NCI-H2227 treated with DMSO at 0.1 percent for 48 hours (cell line): ENCODE data around the gene SLIT1.

Experiments
- DNase-seq: peaks from one replicate; lab custom pipeline; 2025; lab: John Stamatoyannopoulos, UW

Gene SLIT1

DNA sequence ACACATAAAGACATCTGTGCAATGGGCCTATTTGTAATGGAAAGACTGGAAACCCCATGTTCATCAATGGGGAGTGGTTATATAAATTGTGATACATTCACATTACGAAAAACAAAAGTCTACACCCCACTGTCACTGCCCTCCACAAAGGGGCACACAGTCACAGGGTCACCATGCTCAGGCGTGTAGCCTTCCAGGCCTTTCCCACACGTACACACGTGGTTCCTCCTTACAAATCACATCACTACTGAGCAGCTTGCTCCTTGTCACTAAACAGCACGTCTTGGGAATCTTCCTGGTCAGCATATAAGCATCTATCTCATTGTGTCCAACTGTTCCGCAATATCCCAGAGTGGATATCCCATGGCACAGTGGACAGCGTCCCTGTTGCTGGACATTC is 163.1 kb downstream of the SLIT1 start:
- DNase-seq = no peak

DNA sequence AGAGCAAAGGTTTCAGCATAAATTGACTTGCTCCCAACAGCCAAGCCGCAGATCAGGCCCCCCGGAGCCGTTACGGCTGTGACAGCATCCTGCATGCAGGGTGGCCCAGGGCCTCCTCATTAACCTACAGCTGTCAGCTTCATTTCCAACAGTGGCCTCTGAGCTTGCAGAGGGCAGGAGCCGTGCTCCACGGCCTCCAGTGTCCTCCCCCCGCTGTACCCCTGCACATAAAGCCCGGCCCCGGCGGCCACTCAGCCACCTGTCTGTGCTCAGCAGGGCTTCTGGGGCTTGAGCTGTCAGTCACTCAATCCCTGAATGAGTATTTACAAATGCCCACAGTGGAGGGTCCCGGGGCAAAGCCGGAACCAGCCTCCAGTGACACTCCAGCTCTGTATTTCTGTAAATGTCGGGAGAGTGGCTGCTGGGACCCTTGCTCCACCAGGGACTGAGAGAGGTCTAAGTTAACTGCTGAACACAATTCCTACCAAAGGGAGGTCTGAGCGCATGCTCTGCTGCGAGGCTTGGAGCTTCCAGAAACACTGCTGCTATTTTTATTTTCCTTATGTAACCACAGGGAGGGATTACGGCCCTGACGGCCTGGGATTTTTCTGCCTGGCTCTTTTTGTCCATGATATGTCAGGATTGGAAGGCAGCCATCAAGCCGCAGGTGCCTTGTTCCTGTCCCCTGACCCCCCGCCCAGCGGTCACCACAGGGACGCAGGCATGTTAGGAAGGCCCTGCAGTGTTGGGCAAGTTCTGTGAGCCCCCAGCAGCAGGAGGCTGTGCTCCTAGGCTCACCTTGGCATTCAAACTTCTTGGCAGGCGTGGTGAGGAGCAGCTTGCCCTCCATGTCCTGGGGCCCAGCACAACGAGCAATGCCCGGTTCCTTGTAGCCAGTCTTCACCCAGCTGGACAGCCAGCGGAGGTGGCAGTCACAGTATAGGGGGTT is 165.0 kb downstream of the SLIT1 start:
- DNase-seq = no peak

DNA sequence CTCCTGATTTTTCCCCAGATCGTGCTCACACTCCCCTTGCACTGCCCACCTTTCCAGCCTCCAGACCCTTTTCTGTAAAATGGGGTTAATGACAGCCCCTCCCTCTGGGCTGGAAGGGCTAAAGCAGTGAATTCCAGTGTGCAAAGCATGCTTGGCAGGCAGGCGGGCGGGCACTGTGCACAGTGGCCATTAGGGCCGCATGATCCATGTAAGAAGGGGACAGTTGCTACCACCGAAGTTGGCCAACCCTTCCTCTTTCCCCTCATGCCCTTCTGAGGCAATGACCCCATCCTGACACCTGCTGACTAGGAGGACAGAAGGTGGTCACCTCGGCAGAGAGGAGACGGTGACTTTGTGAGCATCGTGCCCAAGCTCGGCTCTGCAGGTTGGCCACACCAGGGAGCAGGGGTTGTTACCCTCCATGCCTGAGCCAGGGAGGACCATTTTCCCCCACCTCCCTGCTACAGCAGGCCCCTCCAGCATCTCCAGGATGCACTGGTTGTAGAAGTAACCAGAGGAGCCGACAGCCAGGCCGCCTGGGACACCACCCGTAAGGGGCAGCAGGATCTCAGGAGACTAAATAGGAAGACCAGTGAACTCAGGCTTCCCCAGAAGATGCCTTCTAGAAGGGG is 166.4 kb downstream of the SLIT1 start:
- no peak for DNase-seq

DNA sequence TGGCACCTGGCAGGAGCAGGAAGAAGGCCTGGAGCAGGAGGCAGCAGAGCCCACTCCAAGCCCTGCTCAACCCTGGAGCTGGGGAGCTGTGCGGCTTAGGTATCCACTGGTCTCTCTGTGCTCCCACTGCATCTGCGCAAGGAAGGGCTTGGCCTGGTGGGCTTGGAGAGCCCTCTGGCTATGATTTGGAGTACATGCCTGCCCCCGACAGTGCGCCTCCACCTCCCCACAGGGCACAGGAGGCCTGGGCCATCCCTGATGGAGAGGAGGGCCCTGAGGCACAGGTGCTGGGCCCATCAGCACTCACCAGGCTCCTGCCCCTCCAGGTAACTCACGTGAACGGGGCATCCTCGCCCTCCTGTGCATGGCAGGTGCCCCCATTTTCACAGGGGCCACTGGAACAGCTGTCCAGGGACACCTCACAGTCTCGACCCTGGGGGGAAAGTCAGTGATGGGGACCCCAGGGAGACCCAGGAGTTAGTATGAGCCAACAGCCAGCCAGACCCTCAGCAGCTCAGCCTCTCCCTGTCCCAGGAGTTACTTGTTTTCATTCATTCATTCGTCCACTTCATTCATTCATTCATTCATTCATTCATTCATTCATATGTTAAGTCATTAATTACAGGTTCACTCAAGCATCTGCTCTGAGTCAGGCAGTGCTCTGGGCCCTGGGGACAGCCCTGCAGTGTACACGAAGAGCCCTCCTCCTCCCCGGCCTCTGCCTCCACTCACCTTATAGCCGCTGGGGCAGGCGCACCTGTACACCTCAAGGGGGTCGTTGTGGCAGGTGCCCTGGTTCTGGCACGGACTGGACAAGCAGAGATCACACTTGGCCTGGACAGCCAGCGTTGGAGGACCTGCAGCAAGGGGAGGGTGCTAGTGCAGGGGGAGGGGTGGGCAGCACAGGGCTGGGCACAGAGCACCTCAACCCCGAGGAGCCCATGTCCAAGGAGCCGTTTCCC is 167.2 kb downstream of the SLIT1 start:
- no peak for DNase-seq

- no peak for DNase-seq
These were observed 168.3 kb downstream of the SLIT1 start for GRCh38 chr10:97017474-97017903.

- no peak for DNase-seq
These were observed 168.9 kb downstream of the SLIT1 start for GRCh38 chr10:97016728-97017473.

GRCh38 chr10:97015240-97015639 is 170.5 kb downstream of the SLIT1 start:
- DNase-seq = no peak

DNA sequence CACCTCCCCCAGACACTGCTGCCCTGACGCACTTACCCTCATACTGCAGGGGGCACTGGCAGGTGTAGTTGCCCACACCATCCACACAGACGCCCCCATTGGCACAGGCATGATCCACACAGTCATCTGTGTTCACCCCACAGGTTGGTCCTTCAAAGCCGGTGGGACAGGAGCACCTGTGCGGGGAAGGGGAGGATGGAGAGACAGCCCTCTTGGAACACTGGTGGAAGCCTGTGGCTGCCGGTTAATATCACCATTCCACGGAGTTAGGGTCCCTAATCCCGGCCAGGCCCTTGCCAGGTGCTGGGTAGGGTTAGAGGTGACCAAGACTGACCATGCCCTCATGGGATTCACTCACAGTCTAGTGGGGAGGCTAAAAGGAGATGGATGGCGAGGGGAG is 171.8 kb downstream of the SLIT1 start:
- DNase-seq = no peak

DNA sequence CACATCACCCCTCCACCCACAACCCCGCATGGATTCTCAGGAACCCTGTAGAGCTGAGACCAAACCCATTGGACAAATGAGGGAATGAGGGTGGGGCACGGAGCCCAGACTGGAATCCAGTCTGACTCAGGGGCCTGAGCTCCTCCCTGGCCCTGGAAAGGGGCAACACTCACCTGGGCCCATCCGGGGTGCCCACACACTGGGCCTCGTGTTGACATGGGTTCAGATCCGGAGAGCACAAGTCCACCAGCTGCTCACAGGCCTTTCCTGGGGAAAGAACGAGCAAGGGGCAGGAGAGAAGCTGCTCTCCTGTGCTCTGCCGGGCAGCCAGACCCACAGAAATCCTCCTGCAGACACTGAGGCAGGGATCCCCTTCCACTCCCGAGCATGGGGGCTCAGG is 172.2 kb downstream of the SLIT1 start:
- no peak for DNase-seq

DNA sequence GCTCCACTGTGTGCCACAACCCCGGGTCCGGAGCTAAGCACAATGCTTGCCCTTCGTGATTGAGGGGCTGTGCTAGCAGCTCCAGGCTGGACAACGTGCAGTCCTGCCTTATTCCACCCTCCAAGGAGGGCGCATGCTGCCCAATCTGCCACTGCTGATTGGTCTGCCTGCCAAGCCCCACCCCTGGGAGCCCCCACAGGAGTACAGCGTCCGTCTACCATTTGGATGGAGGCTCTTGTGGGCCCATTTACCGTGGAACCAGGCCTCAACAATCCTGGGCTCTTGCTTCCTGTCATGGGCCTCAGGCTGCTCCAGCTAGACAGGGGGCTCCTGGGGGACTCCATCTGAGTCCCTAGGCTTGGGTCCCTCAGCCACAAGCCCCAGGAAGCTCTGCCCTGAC is 173.3 kb downstream of the SLIT1 start:
- DNase-seq = no peak

- no peak for DNase-seq
These were observed 174.4 kb downstream of the SLIT1 start for GRCh38 chr10:97011397-97011796.

GRCh38 chr10:97010695-97011206 is 175.0 kb downstream of the SLIT1 start:
- no peak for DNase-seq

DNA sequence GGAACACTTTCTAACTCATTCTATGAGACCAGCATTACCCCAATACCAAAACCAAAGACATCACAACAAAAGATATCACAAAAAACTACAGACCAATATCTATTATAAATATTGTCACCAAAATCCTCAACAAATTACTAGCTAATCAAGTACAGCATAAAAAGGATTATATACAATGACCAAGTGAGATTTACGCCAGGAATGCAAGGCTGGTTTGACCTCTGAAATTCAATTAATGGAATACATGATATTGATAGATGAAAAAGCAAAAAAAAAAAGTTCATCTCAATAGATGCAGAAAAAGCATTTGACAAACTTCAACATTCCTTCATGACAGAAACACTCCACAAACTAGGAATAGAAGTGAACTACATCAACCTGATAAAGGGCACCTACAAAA is 178.3 kb downstream of the SLIT1 start:
- DNase-seq = no peak

DNA sequence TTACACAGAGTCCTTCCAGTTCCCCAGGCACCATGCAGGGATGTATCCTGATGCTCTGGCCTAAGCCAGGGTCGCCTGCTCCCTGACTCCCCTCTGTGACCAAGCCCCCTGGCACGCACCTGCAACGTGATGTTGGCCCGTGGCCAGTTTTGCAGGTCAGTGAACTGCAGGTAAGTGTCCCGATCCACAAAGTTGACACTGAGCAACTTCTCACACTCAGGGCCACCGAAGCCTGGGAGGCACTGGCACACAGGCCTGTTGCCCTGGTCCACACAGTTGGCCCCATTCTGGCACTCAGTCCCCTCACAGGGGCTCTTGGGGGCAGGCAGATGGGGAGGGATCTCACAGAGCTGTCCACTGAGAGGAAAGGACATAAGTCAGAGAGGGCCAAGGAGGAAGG is 179.4 kb downstream of the SLIT1 start:
- no peak for DNase-seq

DNA sequence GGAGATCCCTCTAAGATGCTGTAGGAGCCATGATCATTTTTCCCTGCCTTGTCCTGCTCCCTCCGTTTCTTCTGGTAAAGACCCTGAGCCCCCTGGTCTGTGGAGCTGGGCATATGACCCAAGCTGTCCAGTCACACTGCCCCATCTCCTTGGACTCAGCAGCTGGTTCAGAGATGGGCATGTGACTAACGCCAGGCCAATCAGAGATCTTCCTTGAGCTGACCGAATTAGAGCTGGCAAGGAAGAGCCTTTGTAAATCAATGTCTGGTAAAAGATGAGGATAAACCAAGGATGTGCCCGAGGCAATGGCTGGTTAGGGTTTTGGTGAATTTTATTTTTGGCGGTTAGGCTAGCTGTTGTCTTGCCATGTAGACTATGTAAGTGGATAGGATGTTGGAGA is 180.4 kb downstream of the SLIT1 start:
- DNase-seq = no peak

DNA sequence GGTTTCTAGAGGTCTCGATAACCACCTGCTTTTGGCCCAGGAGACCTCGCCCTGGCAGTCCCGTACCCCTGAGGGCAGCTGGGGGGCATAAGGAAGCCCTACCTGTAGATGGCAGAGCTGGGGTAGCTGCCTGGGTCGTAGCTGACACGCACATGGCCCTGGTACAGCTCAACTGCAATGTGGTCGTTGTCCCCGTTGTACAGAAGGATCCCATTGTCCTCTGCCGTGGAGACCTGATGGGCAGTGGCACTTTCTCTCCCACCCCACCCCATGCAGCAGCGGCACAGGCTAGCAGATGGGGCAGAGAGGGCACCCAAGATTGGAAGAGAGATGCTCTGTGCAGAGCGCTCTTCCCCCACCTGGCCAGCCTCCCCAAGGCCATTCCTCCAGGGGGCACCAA is 181.2 kb downstream of the SLIT1 start:
- DNase-seq = no peak

- DNase-seq = no peak
These were observed 182.0 kb downstream of the SLIT1 start for GRCh38 chr10:97003804-97004201.

GRCh38 chr10:97003151-97003803 is 182.5 kb downstream of the SLIT1 start:
- no peak for DNase-seq

DNA sequence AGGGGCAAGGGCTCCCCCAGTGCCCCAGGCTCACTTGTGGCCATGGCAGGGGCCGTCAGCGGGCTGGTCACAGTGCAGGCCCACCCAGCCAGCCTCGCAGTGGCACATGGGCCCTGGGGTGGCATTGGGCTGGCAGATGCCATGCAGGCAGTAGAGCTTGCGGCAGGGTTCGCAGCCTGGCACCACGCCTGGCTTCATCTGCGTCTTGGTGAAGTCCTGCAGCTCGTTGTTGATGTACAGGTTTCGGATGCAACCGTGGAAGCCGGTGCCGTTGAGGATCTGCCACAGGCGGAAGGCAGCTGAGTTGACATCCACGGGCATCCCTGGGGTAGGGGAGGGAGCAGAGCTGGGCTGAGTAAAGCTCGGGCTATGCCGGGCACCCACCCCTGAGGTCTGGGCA is 183.1 kb downstream of the SLIT1 start:
- no peak for DNase-seq

GRCh38 chr10:97001183-97001991 is 184.4 kb downstream of the SLIT1 start:
- no peak for DNase-seq
